Measurements from ENCODE around the gene SMG6.

The SMG6 gene

DNA sequence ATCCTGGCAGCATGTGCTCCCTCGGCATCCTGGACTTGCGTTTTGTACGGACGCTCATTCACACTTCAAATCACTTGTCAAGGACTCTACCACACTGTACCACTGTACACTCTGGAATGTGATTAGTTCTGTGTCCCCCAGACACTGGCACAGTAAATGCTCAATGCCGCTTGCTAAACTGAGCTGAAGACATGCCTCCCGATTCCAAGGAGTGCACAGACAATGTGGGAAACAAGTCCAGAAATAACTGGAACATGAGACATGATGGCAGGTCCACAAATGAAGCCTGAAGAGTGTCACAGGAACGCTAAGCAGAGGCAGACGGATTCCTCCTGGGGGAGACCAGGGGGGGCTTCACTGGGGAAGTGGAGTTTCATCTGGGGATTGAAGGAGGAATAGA is 226.5 kb downstream of the SMG6 start:
- TF ChIP-seq POLR2A (IDR thresholded peaks at IDR 0.05; ENCODE audit: low read length) (no peak), GATA1 (IDR thresholded peaks at IDR 0.05; ENCODE audit: low read depth, low read length) (no peak)
- DNase-seq, result no peak

DNA sequence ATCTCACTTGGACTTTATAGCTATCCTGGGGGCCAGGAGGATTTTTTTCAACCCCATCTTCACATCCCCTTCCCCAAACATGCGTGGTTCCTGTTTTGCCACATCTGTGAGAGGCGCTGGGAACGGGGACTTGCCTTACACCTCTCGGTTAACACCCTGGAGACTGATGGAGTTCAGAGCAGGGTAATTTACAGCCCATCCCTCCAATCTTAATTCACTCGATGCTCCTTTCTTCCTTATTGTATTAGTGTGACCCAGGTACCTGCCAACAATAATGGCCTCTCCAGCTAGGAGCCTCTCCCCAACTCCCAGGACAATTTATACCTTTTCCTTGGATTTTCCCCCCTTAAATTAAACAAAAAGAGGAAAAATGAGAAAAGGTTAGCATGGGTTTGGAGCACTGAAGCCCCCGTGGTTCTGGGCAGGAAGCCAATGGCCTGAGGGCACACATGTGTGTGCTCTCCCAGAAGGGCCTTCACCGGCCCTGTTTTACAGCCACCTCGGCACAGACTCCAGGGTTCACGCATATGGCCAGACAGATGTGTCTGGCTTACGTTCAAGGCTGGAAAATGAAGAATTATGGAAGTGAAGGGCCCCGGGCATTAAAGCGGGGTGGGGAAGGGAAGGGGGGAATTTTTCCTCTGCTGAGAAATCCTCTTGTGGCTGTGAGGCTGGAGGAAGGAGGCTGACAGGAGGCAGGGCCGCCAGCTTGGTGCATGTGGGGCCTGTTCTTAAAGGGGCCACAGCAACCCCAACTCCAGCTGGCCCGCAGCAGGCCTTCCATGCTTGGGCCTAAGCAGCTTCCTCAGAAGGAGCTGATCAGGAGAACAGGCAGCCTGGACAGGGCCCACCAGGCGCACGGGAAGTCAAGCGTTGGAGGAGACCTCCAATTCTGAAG is 227.2 kb downstream of the SMG6 start:
- DNase-seq, result no peak
- TF ChIP-seq POLR2A (IDR thresholded peaks at IDR 0.05; ENCODE audit: low read length) (no peak), GATA1 (IDR thresholded peaks at IDR 0.05; ENCODE audit: low read depth, low read length) (no peak)

DNA sequence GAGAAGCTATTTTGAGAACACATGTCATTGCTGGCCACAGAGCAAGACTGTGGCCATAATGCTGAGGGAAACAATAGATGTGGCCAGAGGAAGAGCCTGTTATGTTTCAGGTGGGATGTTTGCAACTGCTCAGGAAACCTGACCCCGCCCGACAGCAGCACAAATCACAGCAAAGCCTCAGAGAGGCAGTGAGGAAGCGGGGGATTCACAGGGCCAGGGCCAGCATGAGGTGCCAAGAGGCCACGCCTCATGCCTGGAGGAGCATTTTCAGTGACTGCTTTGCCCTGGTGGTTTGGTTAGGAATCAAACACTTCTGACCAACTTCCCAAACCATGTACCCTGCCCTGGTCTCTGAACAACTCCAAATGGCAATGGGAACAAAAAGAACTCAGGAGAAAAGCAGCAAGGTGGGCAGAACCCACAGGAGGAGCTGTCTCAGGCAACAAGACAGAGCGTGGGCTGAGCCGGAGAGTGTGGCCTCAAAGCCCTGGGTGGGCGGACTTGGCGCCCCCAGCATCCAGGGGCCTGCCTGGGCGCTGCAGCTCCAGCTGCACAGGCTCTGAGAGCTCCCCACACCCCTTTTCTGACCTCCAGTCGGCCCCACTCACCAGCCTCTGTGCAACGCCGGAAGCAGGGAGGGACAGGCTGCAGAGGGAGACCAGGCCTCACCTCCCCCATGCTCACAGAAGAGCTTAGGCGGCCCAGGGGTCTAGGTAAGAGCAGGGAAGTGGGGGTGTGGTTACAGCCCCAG is 228.1 kb downstream of the SMG6 start:
- DNase-seq, result no peak
- TF ChIP-seq GATA1 (IDR thresholded peaks at IDR 0.05; ENCODE audit: low read depth, low read length) (no peak), POLR2A (IDR thresholded peaks at IDR 0.05; ENCODE audit: low read length) (no peak)

DNA sequence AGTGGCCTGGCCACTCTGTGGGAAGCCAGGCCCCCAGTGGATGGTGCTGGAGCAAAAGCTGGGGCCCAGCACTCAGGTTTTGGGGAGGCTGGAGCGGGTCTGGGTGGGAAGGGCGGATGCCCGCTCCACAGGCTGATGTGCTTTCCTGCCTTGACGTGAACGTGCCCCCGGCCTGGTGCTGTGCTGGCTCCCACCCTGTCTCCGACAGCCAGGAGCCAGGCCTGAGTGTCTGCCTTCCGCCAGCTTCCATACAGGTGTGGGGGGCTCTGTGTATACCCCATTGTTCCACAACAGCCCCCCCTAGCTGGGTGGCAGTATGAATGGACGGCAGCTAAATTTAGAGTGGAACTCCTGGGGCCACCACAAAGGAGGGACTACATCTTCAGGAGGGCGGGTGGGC is 228.7 kb downstream of the SMG6 start:
- TF ChIP-seq GATA1 (IDR thresholded peaks at IDR 0.05; ENCODE audit: low read depth, low read length) (no peak), POLR2A (IDR thresholded peaks at IDR 0.05; ENCODE audit: low read length) (no peak)
- no peak for DNase-seq

DNA sequence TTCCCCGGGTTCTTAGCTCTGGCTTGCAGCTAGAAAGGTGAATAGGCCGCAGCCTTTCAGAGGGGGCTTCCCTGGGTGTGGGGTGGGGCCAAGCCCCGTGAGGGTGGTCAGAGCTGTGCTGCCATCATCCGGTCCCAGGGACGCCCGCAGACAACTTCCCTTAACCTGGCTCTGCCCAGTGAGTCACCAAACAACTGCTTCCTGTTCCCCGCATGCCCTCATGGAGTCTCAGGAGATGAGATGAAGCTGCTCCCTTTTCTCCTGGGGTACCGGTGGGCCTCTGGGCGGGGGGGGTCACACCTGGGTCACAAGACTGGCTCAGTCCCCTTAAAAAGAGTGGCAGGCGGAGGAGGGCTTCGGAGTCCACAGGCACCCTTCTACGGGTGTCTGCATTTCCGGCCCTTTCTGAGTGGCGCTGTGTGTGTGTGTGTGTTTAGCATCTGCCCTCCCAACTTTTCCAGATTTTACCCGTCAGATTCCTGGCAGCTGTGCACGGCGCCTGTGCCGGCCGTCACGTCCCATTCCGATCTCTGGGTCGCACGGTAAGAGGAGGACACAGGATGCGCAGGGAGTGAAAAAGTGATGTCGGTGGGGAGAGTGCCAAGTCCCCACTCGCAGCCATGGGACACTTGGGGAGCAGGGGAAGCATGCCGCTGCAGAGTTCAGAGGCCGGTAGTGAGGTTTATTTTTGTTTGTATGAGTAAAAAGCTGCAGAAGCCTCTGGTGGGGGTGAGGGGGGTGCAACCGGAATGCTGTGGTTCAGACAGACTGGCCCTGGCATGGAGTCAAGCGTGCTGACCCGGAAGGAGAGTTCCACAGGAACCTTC is 231.9 kb downstream of the SMG6 start:
- no peak for TF ChIP-seq GATA1 (IDR thresholded peaks at IDR 0.05; ENCODE audit: low read depth, low read length)
- no peak for TF ChIP-seq POLR2A (IDR thresholded peaks at IDR 0.05; ENCODE audit: low read length)
- DNase-seq, result no peak

DNA sequence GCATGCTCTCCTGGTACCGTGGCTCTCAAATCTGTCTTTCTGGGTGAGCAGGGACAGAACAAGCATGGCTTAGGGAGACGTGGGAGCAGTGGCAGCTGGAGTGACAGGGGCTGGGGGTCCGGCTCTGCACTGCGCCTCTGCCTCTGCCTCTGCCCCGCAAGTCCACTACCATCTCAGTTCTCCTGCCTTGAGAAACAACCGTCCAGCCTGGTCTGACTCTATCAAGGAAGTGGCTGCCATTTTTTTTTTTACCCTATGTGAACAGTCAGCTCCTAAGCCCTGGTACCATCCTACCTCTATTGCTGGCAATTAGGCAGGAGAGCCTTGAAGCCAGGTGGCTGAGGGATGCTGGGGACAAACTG is 232.6 kb downstream of the SMG6 start:
- TF ChIP-seq GATA1 (IDR thresholded peaks at IDR 0.05; ENCODE audit: low read depth, low read length) (no peak), POLR2A (IDR thresholded peaks at IDR 0.05; ENCODE audit: low read length) (no peak)
- no peak for DNase-seq

DNA sequence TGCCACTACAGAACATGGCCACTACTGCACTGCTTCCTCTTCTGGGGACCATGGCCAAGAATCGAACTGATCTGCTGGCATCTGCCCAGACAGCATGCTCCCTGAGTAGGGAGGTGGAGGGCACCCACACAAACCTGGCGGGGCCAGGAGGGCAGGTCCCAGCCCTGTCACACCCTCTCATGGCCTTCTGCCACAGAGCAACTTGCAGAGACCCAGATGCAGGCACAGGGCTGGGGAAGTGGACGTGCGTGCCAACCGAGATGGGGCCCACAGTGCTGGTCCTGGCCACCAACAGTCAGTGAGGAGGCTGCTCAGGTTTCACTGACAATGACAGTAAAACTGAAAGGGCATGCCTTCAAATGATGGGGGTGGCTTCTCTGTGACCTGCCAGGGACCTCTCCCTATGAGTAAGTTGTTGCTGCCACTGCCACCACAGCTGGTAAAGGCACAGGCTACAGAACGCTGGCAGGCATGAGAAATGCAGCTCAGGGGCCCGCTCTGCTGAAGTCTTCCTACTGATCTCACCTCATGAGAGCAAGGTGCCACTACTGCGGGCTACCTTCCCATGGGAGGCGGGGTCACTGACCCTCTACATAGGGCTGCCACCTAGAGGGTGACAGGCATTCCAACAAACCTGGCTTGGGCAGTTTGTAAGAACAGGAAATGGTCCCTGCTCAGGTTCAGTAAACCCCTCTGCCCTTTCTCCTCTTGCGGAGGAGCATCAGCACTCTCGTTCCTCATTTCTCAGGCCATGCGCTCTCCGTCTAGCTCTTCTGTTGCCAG is 233.2 kb downstream of the SMG6 start:
- no peak for DNase-seq

DNA sequence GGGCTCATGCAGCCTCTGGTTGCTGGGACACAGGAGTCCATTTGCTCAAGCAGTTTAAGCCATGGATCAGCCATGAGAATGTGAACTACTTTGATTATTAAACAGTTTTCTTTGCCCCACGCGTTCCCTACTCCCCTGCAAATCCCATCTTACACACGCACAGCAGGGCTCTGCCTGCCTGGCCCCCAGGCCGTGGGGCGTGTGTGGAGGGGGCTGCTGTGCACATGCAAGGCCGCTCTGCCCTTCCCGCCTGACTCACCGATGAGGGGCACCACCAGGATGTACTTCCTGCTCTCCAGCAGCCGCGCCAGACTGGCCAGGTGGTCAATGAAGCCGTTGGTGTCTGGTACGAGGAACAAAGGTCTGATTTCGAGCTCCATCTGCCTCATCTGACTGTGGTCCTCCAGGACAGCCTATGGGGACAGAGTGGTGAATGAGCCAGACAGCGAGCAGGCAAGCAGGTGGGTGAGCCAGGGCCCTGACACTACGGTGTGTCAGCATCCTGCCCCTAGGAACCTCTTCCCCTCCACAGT is 235.0 kb downstream of the SMG6 start:
- TF ChIP-seq GATA1 (IDR thresholded peaks at IDR 0.05; ENCODE audit: low read depth, low read length) (no peak), POLR2A (IDR thresholded peaks at IDR 0.05; ENCODE audit: low read length) (no peak)
- no peak for DNase-seq

More for the DNA sequence above, 233.2 kb downstream of the SMG6 start:
- no peak for TF ChIP-seq POLR2A (IDR thresholded peaks at IDR 0.05; ENCODE audit: low read length)
- no peak for TF ChIP-seq GATA1 (IDR thresholded peaks at IDR 0.05; ENCODE audit: low read depth, low read length)

DNA sequence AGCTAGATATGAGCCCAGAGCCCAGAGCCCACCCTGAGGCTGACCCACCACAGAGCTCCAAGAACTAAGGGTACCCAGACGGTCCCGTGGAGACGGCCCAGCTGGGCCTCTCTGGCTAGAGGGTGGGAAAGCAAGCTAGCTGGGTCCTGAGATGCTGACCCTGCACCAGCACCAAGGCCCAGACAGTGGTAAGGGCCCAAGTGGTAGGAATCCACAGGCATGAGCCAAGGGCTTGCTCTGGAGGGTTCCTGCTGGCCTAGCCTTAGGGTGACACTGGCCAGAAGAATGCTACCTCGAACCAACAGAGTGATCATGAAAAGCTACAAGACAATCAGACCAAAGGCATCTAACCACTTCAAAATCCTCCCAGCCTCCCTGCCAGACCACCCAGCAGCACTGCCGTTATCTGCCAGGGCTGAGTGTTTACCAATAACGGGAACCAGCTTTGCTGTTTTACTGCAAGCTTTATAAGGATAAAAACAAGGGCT is 235.5 kb downstream of the SMG6 start:
- TF ChIP-seq POLR2A (IDR thresholded peaks at IDR 0.05; ENCODE audit: low read length) (no peak), GATA1 (IDR thresholded peaks at IDR 0.05; ENCODE audit: low read depth, low read length) (no peak)

DNA sequence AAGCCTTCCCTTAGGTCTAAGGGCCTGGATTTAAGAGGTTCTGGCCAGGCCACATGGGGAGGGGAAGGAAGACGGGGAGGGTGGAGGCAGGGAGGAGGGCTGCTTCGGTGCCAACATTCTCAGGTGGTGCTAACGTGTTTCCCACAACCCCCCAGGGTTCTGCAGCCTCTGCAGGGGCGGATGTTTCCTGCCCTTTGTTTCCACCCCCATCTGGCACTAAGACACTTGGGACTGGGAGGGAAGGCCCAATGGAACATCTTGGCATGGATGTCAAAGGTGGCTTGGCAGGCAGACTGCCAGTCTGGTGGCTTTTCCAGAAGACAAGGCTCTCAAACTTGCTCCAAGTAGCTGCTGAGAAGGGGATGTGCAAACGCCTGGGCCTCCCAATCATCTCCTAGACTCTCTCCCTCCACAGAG is 236.0 kb downstream of the SMG6 start:
- TF ChIP-seq POLR2A (IDR thresholded peaks at IDR 0.05; ENCODE audit: low read length), result no peak
- no peak for TF ChIP-seq GATA1 (IDR thresholded peaks at IDR 0.05; ENCODE audit: low read depth, low read length)
- DNase-seq, result no peak

More for the DNA sequence above, 235.5 kb downstream of the SMG6 start:
- DNase-seq, result no peak

DNA sequence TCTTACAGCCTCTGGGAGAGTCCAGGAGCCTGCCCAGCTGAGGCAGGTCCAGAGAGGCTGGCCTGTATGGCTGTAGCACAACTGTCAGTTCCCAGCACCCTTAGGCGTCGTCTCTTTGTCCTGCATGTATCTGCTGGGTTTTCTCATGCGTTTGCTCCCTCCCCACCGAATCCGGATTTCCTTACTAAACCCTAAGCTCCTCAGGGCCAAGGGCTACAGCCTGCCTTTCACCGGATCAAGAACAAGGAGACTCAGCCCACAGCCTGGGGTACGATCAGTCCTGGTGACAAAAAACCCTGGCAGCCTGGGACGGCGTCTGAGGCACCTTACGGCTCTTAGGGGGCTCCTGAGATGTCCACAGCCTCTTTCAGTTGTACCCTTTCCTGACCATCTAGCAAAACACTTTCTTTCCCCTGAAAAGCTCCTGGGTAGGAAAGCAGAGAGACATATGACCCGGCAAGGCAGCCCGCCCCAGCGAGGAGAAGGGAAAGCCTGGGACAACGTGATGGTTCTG is 236.5 kb downstream of the SMG6 start:
- no peak for TF ChIP-seq GATA1 (IDR thresholded peaks at IDR 0.05; ENCODE audit: low read depth, low read length)
- no peak for TF ChIP-seq POLR2A (IDR thresholded peaks at IDR 0.05; ENCODE audit: low read length)
- DNase-seq, result no peak

DNA sequence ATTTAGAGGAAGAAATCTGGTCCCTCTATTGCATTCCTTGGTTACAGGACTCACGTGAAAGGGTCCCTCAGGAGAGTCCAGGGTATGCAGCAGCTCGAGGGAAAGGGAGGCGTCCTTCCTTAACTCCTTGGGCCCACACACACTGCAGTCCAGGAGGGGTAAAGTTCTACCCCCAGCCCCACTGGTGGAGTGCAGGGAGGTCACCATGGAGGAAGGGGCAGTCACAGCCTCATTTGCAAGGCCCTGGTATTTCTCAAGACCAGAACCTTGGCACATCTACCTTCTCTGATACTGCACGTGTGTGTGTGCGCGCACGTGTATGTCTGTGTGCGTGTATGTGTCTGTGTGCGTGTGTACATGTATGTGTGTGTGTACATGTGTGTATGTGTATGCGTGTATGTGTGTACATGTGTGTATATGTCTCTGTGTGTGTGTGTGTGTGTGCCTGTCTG is 237.6 kb downstream of the SMG6 start:
- TF ChIP-seq POLR2A (IDR thresholded peaks at IDR 0.05; ENCODE audit: low read length) (no peak), GATA1 (IDR thresholded peaks at IDR 0.05; ENCODE audit: low read depth, low read length) (no peak)

More for the DNA sequence above, 237.6 kb downstream of the SMG6 start:
- DNase-seq, result no peak

Measured in erythroblast (primary cell).